Stomach (tissue), 9 donors: ENCODE measurements around the gene DIAPH2. TPM values are rescaled to one million over a fixed set of nuclear protein-coding genes. Genes with fewer than 3 reads are reported as not detected.

Experiments used
- DNase-seq, 2 donors: peaks; one replicate each; pipeline versions ENCODE4 v3.0.0 to v3.0.0-alpha.2; 2013 to 2019
- H3K27ac ChIP-seq, 5 donors: fragments of 200-600 bp in 4 of 5; sonication (generic) in 4 of 5; one replicate each; pipeline ENCODE4 v1.5.1; 2013 to 2019; ENCODE audit warnings: mild to moderate bottlenecking in 1 of 5, moderate library complexity in 1 of 5
- H3K27me3 ChIP-seq, 3 donors: fragments of 200-600 bp; sonication (generic); one replicate each; pipeline ENCODE4 v1.5.1; 2017 to 2019; ENCODE audit warnings: mixed run types in 1 of 3
- H3K36me3 ChIP-seq, 4 donors: fragments of 200-600 bp; sonication (generic); 1 replicate in 3 of 4; 2 replicates in 1 of 4; pipeline ENCODE4 v1.5.1; 2016 to 2019
- H3K4me1 ChIP-seq, 4 donors: fragments of 200-600 bp; sonication (generic); one replicate each; pipeline ENCODE4 v1.5.1; 2016 to 2019
- H3K4me3 ChIP-seq, 4 donors: fragments of 200-600 bp; sonication (generic) in 3 of 4; one replicate each; pipeline ENCODE4 v1.5.1; 2016 to 2019; ENCODE audit warnings: mild to moderate bottlenecking in 1 of 4
- H3K9me3 ChIP-seq, 4 donors: fragments of 200-600 bp; sonication (generic); one replicate each; pipeline ENCODE4 v1.5.1; 2016 to 2019
- EP300 ChIP-seq: sonication (generic); formaldehyde crosslinking; IDR thresholded peaks from one replicate; pipeline ENCODE4 v1.6.1; 2017; ENCODE audit warnings: antibody characterized with exemption
- POLR2A ChIP-seq, 4 donors: fragments of 450-650 bp; IDR thresholded peaks; one replicate each; pipeline ENCODE4 v1.6.1; 2016; ENCODE audit warnings: antibody characterized with exemption in 4 of 4, control low read depth in 2 of 4, mild to moderate bottlenecking in 1 of 4, moderate library complexity in 1 of 4
- POLR2AphosphoS5 ChIP-seq, 3 donors: sonication (generic); formaldehyde crosslinking; IDR thresholded peaks; one replicate each; pipeline ENCODE4 v1.6.1; 2016; ENCODE audit warnings: antibody characterized with exemption in 3 of 3
- WGBS, 5 donors: extraction: QIAGEN DNeasy Blood & Tissue Kit in 3 of 5; methylation state at CpG; one replicate each; pipeline versions ENCODE4 v1.1.5 to v1.1.7; 2013 to 2018; 5-methylcytosine and 5-hydroxymethylcytosine counted together
- intact Hi-C: fragments of 100-400 bp; cut with DNase I; formaldehyde crosslinking; loops from one replicate; pipeline ENCODE4 v1.15.1; 2023; ENCODE audit warnings: low total_unique reads
- polyA plus RNA-seq, 3 donors: library from polyadenylated mRNA; stranded (reverse); fragments of 200-250 nt; gene quantifications; one replicate each; pipeline ENCODE4 v1.2.3, GENCODE V29; 2013
- total RNA-seq, 5 donors: library from RNA; depleted of rRNA; stranded (reverse); fragments of >200 nt; gene quantifications; one replicate each; pipeline versions ENCODE4 v1.1.0 to v1.2.3, GENCODE V29; 2014 to 2016
- TF ChIP-seq, protein P1 (sequence below), 7 experiments: fragments of 450-650 bp in 4 of 7; fragments of 200-600 bp in 3 of 7; sonication (generic) in 3 of 7; IDR thresholded peaks; one replicate each; pipeline ENCODE4 v1.5.1; 2016 to 2019; ENCODE audit warnings: antibody characterized with exemption in 7 of 7, control low read depth in 2 of 7, mild to moderate bottlenecking in 1 of 7
- donor health status: healthy with polysubstance abuse.
- donor health status: Bipolar disorder and iron deficiency.
- donor health status: healthy.

DIAPH2 gene
- total and polyA plus RNA-seq, 8 donors = 5.2 to 52.5 (median 27.3) TPM

GRCh38 chrX:97322401-97322800 lies 637.8 kb downstream of the DIAPH2 start:
- Histone ChIP-seq H3K27ac (no peak overlapping the region), H3K4me3 (no peak overlapping the region), H3K9me3 (no peaks in the 10 kb centered on the region), H3K4me1 (no peaks in the 10 kb centered on the region), H3K27me3 (no peaks in the 10 kb centered on the region), H3K36me3 (no peaks in the 10 kb centered on the region)
- no peak for DNase-seq
- intact Hi-C loops = no loop called here
- TF ChIP-seq, protein P1, sequence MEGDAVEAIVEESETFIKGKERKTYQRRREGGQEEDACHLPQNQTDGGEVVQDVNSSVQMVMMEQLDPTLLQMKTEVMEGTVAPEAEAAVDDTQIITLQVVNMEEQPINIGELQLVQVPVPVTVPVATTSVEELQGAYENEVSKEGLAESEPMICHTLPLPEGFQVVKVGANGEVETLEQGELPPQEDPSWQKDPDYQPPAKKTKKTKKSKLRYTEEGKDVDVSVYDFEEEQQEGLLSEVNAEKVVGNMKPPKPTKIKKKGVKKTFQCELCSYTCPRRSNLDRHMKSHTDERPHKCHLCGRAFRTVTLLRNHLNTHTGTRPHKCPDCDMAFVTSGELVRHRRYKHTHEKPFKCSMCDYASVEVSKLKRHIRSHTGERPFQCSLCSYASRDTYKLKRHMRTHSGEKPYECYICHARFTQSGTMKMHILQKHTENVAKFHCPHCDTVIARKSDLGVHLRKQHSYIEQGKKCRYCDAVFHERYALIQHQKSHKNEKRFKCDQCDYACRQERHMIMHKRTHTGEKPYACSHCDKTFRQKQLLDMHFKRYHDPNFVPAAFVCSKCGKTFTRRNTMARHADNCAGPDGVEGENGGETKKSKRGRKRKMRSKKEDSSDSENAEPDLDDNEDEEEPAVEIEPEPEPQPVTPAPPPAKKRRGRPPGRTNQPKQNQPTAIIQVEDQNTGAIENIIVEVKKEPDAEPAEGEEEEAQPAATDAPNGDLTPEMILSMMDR (IDR thresholded peaks at IDR 0.05) = no peak
- TF ChIP-seq POLR2AphosphoS5 (IDR thresholded peaks at IDR 0.05) (no peak), POLR2A (IDR thresholded peaks at IDR 0.05) (no peak), EP300 (no peak)

- Histone ChIP-seq H3K4me1 (no peaks in the 10 kb centered on the region), H3K36me3 (no peaks in the 10 kb centered on the region), H3K9me3 (no peaks in the 10 kb centered on the region), H3K27ac (no peak overlapping the region), H3K4me3 (no peak overlapping the region), H3K27me3 (no peaks in the 10 kb centered on the region)
- WGBS, 5 donors = 80 to 94% (median 89%) methylated on average over 1 to 2 of the region's 2 CpGs
- TF ChIP-seq POLR2A (IDR thresholded peaks at IDR 0.05) = no peak
- no peak for TF ChIP-seq POLR2AphosphoS5 (IDR thresholded peaks at IDR 0.05)
- TF ChIP-seq, protein P1 (IDR thresholded peaks at IDR 0.05) = no peak
- TF ChIP-seq EP300 = no peak
- DNase-seq = no peak
- intact Hi-C loops = no loop called here
Measured at GRCh38 chrX:97326456-97326855, 641.8 kb downstream of the DIAPH2 start.

DNA sequence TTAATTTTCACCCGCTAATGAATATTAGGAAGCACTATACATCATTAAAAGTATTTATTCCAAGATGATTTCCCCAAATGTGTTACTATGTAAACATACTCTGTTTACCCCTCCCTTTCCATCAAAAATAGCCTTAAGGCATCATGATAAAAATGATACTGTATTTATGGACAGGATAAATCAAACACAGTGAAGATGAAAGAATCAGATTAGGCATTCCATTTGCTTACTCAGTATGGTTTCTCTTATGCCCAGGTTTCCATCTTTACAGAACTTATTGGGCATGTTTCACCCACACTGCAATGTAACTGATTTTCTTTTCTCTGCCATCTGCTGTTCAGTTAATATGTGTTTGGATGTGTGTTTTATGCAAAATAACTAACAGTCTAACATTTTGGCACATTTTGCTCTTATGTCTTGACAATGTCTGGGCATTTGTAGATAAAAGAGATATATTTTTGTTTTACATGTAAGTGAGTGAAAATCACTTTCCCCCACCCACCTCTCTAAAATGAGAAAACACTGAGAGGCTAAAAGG lies 644.3 kb downstream of the DIAPH2 start:
- no peaks in the 10 kb centered on the region for H3K9me3 ChIP-seq
- TF ChIP-seq POLR2AphosphoS5 (IDR thresholded peaks at IDR 0.05) (no peak), EP300 (no peak)
- H3K27me3 ChIP-seq = no peaks in the 10 kb centered on the region
- DNase-seq = no peak
- 93 to 100% (median 96%) methylated on average over 1 of the region's 1 CpG for WGBS, 5 donors
- no peaks in the 10 kb centered on the region for H3K36me3 ChIP-seq
- intact Hi-C loops = no loop called here
- no peak overlapping the region for H3K27ac ChIP-seq
- no peak overlapping the region for H3K4me3 ChIP-seq
- no peaks in the 10 kb centered on the region for H3K4me1 ChIP-seq

DNA sequence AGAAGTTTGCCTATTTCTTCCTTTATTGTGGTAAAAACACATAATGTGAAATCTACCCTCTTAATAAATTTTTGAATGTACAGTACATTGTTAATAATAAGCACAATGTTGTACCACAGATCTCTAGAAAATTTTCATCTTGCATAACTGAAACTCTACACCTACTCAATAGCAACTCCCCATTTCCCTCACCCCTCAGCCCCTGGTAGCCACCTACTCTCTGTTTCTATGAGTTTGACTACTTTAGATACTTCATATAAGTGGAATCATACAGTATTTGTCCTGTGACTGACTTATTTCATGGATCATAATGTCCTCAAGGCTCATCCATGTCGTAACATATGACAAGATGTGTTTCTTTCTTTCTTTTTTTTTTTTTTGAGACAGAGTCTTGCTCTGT lies 645.5 kb downstream of the DIAPH2 start:
- no peaks in the 10 kb centered on the region for H3K36me3 ChIP-seq
- H3K27me3 ChIP-seq = no peaks in the 10 kb centered on the region
- H3K4me1 ChIP-seq = no peaks in the 10 kb centered on the region
- TF ChIP-seq POLR2AphosphoS5 (IDR thresholded peaks at IDR 0.05) (no peak), POLR2A (IDR thresholded peaks at IDR 0.05) (no peak), EP300 (no peak)
- TF ChIP-seq, protein P1 (IDR thresholded peaks at IDR 0.05) = no peak
- DNase-seq = no peak
- intact Hi-C loops = no loop called here
- no peak overlapping the region for H3K4me3 ChIP-seq
- H3K9me3 ChIP-seq = no peaks in the 10 kb centered on the region
- no peak overlapping the region for H3K27ac ChIP-seq
- WGBS, 5 donors = 62 to 100% (median 96%) methylated on average over 1 of the region's 1 CpG

DNA sequence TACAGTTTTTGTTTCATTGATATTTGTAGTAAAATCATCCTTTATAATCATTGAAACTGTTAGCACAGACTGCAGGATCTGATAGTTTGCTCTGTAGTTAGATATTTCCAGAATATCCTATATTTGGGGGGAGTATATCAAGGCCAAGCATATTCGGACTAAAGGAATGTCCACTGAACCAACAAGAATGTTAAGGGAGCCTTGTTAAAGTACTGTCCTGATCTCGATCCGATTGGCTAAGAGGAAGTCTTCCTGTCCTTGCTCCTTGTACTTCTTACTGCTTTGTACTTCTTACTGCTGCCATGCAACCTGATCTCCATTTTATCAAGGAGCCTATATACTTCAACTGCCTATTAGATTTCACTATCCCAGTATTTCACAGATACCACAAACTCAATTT lies 648.3 kb downstream of the DIAPH2 start:
- no peak overlapping the region for H3K4me3 ChIP-seq
- WGBS, 5 donors = 83 to 93% (median 88%) methylated on average over 3 of the region's 3 CpGs
- TF ChIP-seq, protein P1 (IDR thresholded peaks at IDR 0.05) = no peak
- no peak for TF ChIP-seq EP300
- no peak for TF ChIP-seq POLR2AphosphoS5 (IDR thresholded peaks at IDR 0.05)
- TF ChIP-seq POLR2A (IDR thresholded peaks at IDR 0.05) = no peak
- H3K36me3 ChIP-seq = no peaks in the 10 kb centered on the region
- no peak overlapping the region for H3K27ac ChIP-seq
- DNase-seq = no peak
- H3K4me1 ChIP-seq = no peaks in the 10 kb centered on the region
- H3K27me3 ChIP-seq = no peaks in the 10 kb centered on the region
- no peaks in the 10 kb centered on the region for H3K9me3 ChIP-seq
- intact Hi-C loops = no loop called here
